ENCODE results near the gene GRK3. TPM values are rescaled to one million over a fixed set of nuclear protein-coding genes. Genes with fewer than 3 reads are reported as not detected.
"Not testable (repeated sequence)": the region's sequence is repeated elsewhere in the genome, so short reads cannot be mapped to it uniquely, and the experiment has no call there.

GRK3 gene
- total RNA-seq, 1 donor from 2014 or later: 12.4 TPM

DNA sequence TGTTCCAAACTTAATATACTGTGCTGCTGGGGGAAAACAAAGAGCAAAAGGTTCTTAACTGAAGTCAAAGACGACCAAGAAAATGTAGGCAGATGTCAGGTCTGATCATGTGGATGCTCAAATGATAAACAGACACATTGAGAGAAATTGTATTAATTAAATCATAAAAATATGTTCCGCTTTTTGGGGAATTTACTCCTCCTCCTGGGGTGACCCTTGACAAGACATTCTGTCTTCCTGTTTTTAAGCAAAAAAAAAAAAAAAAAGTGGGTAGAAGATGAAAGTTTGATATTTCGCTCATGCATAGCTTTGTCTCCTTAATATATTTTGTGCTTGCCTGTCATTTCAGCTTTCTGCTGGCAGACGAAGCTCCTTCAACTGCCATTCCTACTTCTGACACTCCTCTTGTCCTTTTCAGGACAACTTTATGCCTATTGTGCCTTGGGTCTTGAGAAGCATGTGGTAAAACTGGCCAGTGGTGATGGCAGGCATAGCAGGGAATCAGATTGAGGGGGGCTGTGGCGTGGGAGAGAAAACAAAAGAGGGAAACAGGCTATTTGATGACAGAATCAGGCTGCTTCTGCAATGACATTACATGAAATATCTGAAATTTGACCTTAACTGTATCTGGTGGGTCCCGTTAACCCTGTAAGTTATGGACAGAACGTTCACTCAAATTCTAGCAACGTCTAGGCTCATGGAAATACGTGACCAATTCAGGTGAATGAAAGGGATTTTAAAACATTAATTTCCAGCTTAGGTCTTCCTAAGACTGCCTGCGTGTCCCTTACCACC, 1.3 kb upstream of the GRK3 start:
- H3K27ac Mint-ChIP-seq (ENCODE audit: unreplicated experiment); H3K36me3 Mint-ChIP-seq (ENCODE audit: unreplicated experiment); DNase-seq; H3K27me3 Mint-ChIP-seq (ENCODE audit: unreplicated experiment); H3K4me1 Mint-ChIP-seq (ENCODE audit: low read depth, unreplicated experiment); H3K9me3 Mint-ChIP-seq (ENCODE audit: unreplicated experiment): not testable (repeated sequence)
- H3K4me3 Mint-ChIP-seq (ENCODE audit: unreplicated experiment): peak overlapping the region; percentile 87

DNA sequence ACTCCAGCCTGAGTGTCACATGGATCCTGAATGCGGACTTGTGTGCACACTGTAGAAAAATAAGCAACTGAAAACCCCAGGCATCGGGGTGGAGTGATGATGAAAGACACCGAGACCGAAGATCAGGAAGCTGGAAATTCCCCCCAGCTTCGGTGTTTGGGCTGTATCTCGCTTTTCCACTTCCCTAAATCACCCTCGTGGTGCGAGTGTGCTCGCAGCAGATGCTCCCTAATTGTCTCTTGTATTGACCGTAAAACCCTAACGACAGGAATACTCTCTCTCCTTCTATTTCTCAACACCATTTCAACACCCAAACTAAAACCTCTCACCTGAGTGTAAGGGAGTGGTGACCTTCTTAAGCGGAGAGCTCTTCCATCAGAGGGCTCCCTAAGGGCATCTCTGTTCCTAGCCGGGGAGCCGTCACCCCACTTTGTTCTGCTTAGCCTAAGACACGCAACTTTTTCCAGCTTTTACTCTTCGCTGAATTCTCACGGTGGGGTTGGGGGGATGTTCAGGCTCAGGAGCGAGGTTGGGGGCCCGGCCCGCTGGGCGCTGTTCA, 635 bp upstream of the GRK3 start:
- Mint-ChIP-seq H3K4me3 (ENCODE audit: unreplicated experiment) (peak overlapping the region; percentile 87), H3K27me3 (ENCODE audit: unreplicated experiment) (peaks cover 7% of the 10 kb centered on the region), H3K9me3 (ENCODE audit: unreplicated experiment) (peaks cover 7% of the 10 kb centered on the region), H3K4me1 (ENCODE audit: low read depth, unreplicated experiment) (peaks cover 9% of the 10 kb centered on the region), H3K27ac (ENCODE audit: unreplicated experiment) (no peak overlapping the region), H3K36me3 (ENCODE audit: unreplicated experiment) (no peaks in the 10 kb centered on the region)
- no peak for DNase-seq
- no peak for TF ChIP-seq CTCF (IDR thresholded peaks at IDR 0.05; ENCODE audit: partially characterized antibody, unreplicated experiment)

GRCh38 chr22:25564979-25565677, 653 bp downstream of the GRK3 start:
- peak overlapping the region; percentile 45 for H3K27ac Mint-ChIP-seq (ENCODE audit: unreplicated experiment)
- peaks cover 12% of the 10 kb centered on the region for H3K4me1 Mint-ChIP-seq (ENCODE audit: low read depth, unreplicated experiment)
- no peak for TF ChIP-seq CTCF (IDR thresholded peaks at IDR 0.05; ENCODE audit: partially characterized antibody, unreplicated experiment)
- peak overlapping the region; percentile 94 for H3K4me3 Mint-ChIP-seq (ENCODE audit: unreplicated experiment)
- peaks cover 7% of the 10 kb centered on the region for H3K27me3 Mint-ChIP-seq (ENCODE audit: unreplicated experiment)
- peaks cover 4% of the 10 kb centered on the region for H3K9me3 Mint-ChIP-seq (ENCODE audit: unreplicated experiment)
- no peaks in the 10 kb centered on the region for H3K36me3 Mint-ChIP-seq (ENCODE audit: unreplicated experiment)
- peak; percentile 63 for DNase-seq

GRCh38 chr22:25566186-25566897, 1.9 kb downstream of the GRK3 start:
- H3K4me1 Mint-ChIP-seq (ENCODE audit: low read depth, unreplicated experiment): peaks cover 16% of the 10 kb centered on the region
- H3K27ac Mint-ChIP-seq (ENCODE audit: unreplicated experiment): no peak overlapping the region

More at GRCh38 chr22:25566186-25566897, 1.9 kb downstream of the GRK3 start:
- Mint-ChIP-seq H3K9me3 (ENCODE audit: unreplicated experiment) (peaks cover 4% of the 10 kb centered on the region), H3K4me3 (ENCODE audit: unreplicated experiment) (peak overlapping the region; percentile 94), H3K27me3 (ENCODE audit: unreplicated experiment) (peaks cover 7% of the 10 kb centered on the region), H3K36me3 (ENCODE audit: unreplicated experiment) (no peaks in the 10 kb centered on the region)
- no peak for DNase-seq
- TF ChIP-seq CTCF (IDR thresholded peaks at IDR 0.05; ENCODE audit: partially characterized antibody, unreplicated experiment): no peak
